Upper lobe of right lung (tissue), 1 donor: ENCODE measurements around the gene ZNF416. TPM values are rescaled to one million over a fixed set of nuclear protein-coding genes. Genes with fewer than 3 reads are reported as not detected.

Experiments
- ATAC-seq: fragments of 200-7000 bp; cut with Tn5 transposase; one replicate; pipeline ENCODE4 v1.9.1; 2020; ENCODE audit warnings: mild to moderate bottlenecking, moderate library complexity
- DNase-seq: peaks from one replicate; pipeline ENCODE4 v3.0.0-alpha.2; 2020
- H3K27ac ChIP-seq: fragments of 200-600 bp; one replicate; pipeline ENCODE4 v1.8.0; 2022
- H3K27me3 ChIP-seq: fragments of 200-600 bp; one replicate; pipeline ENCODE4 v1.8.0; 2022; ENCODE audit warnings: mild to moderate bottlenecking
- H3K36me3 ChIP-seq: fragments of 200-600 bp; one replicate; pipeline ENCODE4 v1.8.0; 2022
- H3K4me1 ChIP-seq: fragments of 200-600 bp; one replicate; pipeline ENCODE4 v1.8.0; 2022
- H3K4me3 ChIP-seq: fragments of 200-600 bp; one replicate; pipeline ENCODE4 v1.8.0; 2022; ENCODE audit warnings: mild to moderate bottlenecking
- H3K9me3 ChIP-seq: fragments of 200-600 bp; one replicate; pipeline ENCODE4 v1.8.0; 2022
- CTCF ChIP-seq: fragments of 200-600 bp; IDR thresholded peaks from one replicate; pipeline ENCODE4 v1.8.0; 2022; ENCODE audit warnings: antibody characterized with exemption
- intact Hi-C: fragments of 100-400 bp; cut with DNase I; formaldehyde crosslinking; loops from one replicate; pipeline ENCODE4 v1.11.0; 2022
- long read RNA-seq: library from polyadenylated mRNA; unstranded; transcript quantifications from one replicate; pipeline ENCODE4 v2.0.0, GENCODE V29; 2021
- total RNA-seq: library from RNA; stranded (reverse); fragmentation: NEBNext Ultra II Directional; extraction: Animal tissue kit (Norgen Biotek cat#: 25700); gene quantifications from one replicate; pipeline ENCODE4 v1.2.1, GENCODE V29; 2021
- donor health status: DM: no; HTN: yes; CAD: no; lungs with severe emphysema.

Gene ZNF416
- total RNA-seq = 5.6 TPM
- long read RNA-seq, transcript ZNF416-201 (4 exons, 2,561 nt) = major isoform, 12 of 12 reads
- long read RNA-seq, partial matches to known transcripts = 0 of 12 reads
- long read RNA-seq, other reads (novel, unspliced or antisense) = 0 of 12 reads

GRCh38 chr19:57578487-57579205 lies at the start of gene ZNF416:
Gene ZNF416 (minus strand): TSS chr19:57578911. CDS start chr19:57578704, 207 bp downstream.
- peak; percentile 34 for TF ChIP-seq CTCF
- DNase-seq (peak; percentile 96), ATAC-seq (peak; percentile 99)
- Histone ChIP-seq H3K27ac (peak within 1 kb of the TSS; percentile 74), H3K27me3 (no peaks in the 10 kb centered on the region), H3K36me3 (peaks cover 19% of the 10 kb centered on the region), H3K4me3 (peak within 1 kb of the TSS; percentile 97), H3K4me1 (peaks cover 12% of the 10 kb centered on the region), H3K9me3 (peaks cover 22% of the 10 kb centered on the region)
- intact Hi-C loops = no loop called here

- Histone ChIP-seq H3K4me1 (no peaks in the 10 kb centered on the region), H3K36me3 (peaks cover 30% of the 10 kb centered on the region), H3K27ac (no peak overlapping the region), H3K27me3 (no peaks in the 10 kb centered on the region), H3K4me3 (no peak overlapping the region), H3K9me3 (peaks cover 96% of the 10 kb centered on the region)
- intact Hi-C loops = no loop called here
- ATAC-seq = no peak
- DNase-seq = no peak
- no peak for TF ChIP-seq CTCF
These were observed 44.4 kb upstream of the ZNF416 start for GRCh38 chr19:57623091-57623490.

GRCh38 chr19:57620673-57621348 lies 42.1 kb upstream of the ZNF416 start:
- Histone ChIP-seq H3K27ac (no peak overlapping the region), H3K4me1 (no peaks in the 10 kb centered on the region), H3K4me3 (no peak overlapping the region), H3K36me3 (peaks cover 42% of the 10 kb centered on the region), H3K27me3 (no peaks in the 10 kb centered on the region), H3K9me3 (peaks cover 97% of the 10 kb centered on the region)
- ATAC-seq (no peak), DNase-seq (no peak)
- intact Hi-C loops = no loop called here
- no peak for TF ChIP-seq CTCF

GRCh38 chr19:57615346-57615745 lies 36.6 kb upstream of the ZNF416 start:
- no peak for ATAC-seq
- no peak for DNase-seq
- peaks cover 32% of the 10 kb centered on the region for H3K36me3 ChIP-seq
- peak overlapping the region; percentile 100 for H3K4me3 ChIP-seq
- intact Hi-C loops = no loop called here
- H3K4me1 ChIP-seq = no peaks in the 10 kb centered on the region
- peaks cover 61% of the 10 kb centered on the region for H3K9me3 ChIP-seq
- no peak overlapping the region for H3K27ac ChIP-seq
- no peaks in the 10 kb centered on the region for H3K27me3 ChIP-seq
- TF ChIP-seq CTCF = no peak

- ATAC-seq (peak; percentile 100), DNase-seq (peak; percentile 96)
- Histone ChIP-seq H3K4me1 (no peaks in the 10 kb centered on the region), H3K4me3 (peak within 1 kb of the TSS; percentile 100), H3K9me3 (peaks cover 49% of the 10 kb centered on the region), H3K36me3 (peaks cover 20% of the 10 kb centered on the region), H3K27ac (peak within 1 kb of the TSS; percentile 83), H3K27me3 (no peaks in the 10 kb centered on the region)
- intact Hi-C loops = no loop called here
- peak; percentile 12 for TF ChIP-seq CTCF
These were observed 35.4 kb upstream of the ZNF416 start, which contains the start of gene ZNF134 for GRCh38 chr19:57613941-57614743. Gene ZNF134 (plus strand): TSS chr19:57614242. CDS start chr19:57619469, 5,227 bp downstream.
